HG02623 (cell line): ENCODE data around the gene PAX5.

ENCODE experiments used
- ATAC-seq: cut with Tn5 transposase; IDR thresholded peaks from one replicate; pipeline ENCODE4 v1.9.1; 2021; ENCODE audit warnings: moderate library complexity; ENCODE audit not compliant: unreplicated experiment

Gene PAX5

GRCh38 chr9:36787709-36788108 lies 246.4 kb downstream of the PAX5 start:
- no peak for ATAC-seq
